ENCODE results near the gene CATSPER1.

The CATSPER1 gene

GRCh38 chr11:66026017-66026529 is at the start of gene CATSPER1:
CATSPER1 (minus strand) TSS chr11:66026479; CDS start chr11:66026379, 100 bp downstream.
- DNase-seq (ENCODE audit: low read depth, low spot score) = no peak

- no peak for DNase-seq (ENCODE audit: low read depth, low spot score)
Measured at GRCh38 chr11:66075273-66075672, 49.0 kb upstream of the CATSPER1 start.

GRCh38 chr11:66073669-66074068 is 47.4 kb upstream of the CATSPER1 start:
- DNase-seq (ENCODE audit: low read depth, low spot score) = no peak

GRCh38 chr11:66072518-66072917 is 46.2 kb upstream of the CATSPER1 start:
- no peak for DNase-seq (ENCODE audit: low read depth, low spot score)

GRCh38 chr11:66072081-66072480 is 45.8 kb upstream of the CATSPER1 start:
- DNase-seq (ENCODE audit: low read depth, low spot score) = no peak

- DNase-seq (ENCODE audit: low read depth, low spot score) = no peak
Measured at GRCh38 chr11:66071381-66071801, 45.1 kb upstream of the CATSPER1 start.

GRCh38 chr11:66070604-66071380 is 44.5 kb upstream of the CATSPER1 start:
- DNase-seq (ENCODE audit: low read depth, low spot score) = no peak

- no peak for DNase-seq (ENCODE audit: low read depth, low spot score)
Measured at GRCh38 chr11:66069715-66070603, 43.7 kb upstream of the CATSPER1 start, which contains the start of gene PACS1. PACS1 (plus strand) TSS chr11:66070272; CDS start chr11:66070487, 215 bp downstream.

- DNase-seq (ENCODE audit: low read depth, low spot score) = no peak
Measured at GRCh38 chr11:66068923-66069714, 42.8 kb upstream of the CATSPER1 start.

GRCh38 chr11:66068154-66068821 is 42.0 kb upstream of the CATSPER1 start:
- no peak for DNase-seq (ENCODE audit: low read depth, low spot score)

GRCh38 chr11:66067640-66068039 is 41.4 kb upstream of the CATSPER1 start:
- DNase-seq (ENCODE audit: low read depth, low spot score) = no peak

- DNase-seq (ENCODE audit: low read depth, low spot score) = no peak
Measured at GRCh38 chr11:66066751-66067150, 40.5 kb upstream of the CATSPER1 start.

GRCh38 chr11:66064571-66064970 is 38.3 kb upstream of the CATSPER1 start:
- DNase-seq (ENCODE audit: low read depth, low spot score) = no peak

- no peak for DNase-seq (ENCODE audit: low read depth, low spot score)
Measured at GRCh38 chr11:66063900-66064299, 37.6 kb upstream of the CATSPER1 start.

- DNase-seq (ENCODE audit: low read depth, low spot score) = no peak
Measured at GRCh38 chr11:66062408-66062807, 36.1 kb upstream of the CATSPER1 start.

GRCh38 chr11:66061268-66061667 is 35.0 kb upstream of the CATSPER1 start:
- DNase-seq (ENCODE audit: low read depth, low spot score) = no peak

- DNase-seq (ENCODE audit: low read depth, low spot score) = no peak
Measured at GRCh38 chr11:66059966-66060680, 33.8 kb upstream of the CATSPER1 start.

GRCh38 chr11:66056501-66056900 is 30.2 kb upstream of the CATSPER1 start:
- no peak for DNase-seq (ENCODE audit: low read depth, low spot score)

- no peak for DNase-seq (ENCODE audit: low read depth, low spot score)
Measured at GRCh38 chr11:66055021-66055420, 28.7 kb upstream of the CATSPER1 start.

- no peak for DNase-seq (ENCODE audit: low read depth, low spot score)
Measured at GRCh38 chr11:66052664-66052982, 26.3 kb upstream of the CATSPER1 start.

Measured in iPS DF 19.7 (cell line).